T-cell (primary cell): ENCODE results near the gene DYRK3. TPM values are rescaled to one million over a fixed set of nuclear protein-coding genes. Genes with fewer than 3 reads are reported as not detected.

Source experiments
- ATAC-seq, 4 experiments: fragments of 200-7000 bp in 3 of 4; fragments of 150-1000 bp in 1 of 4; cut with Tn5 transposase; replicated peaks in 1 of 4; 1 replicate in 3 of 4; 2 replicates in 1 of 4; pipeline ENCODE4 v1.10.0; 2021; ENCODE audit warnings: moderate library complexity in 3 of 4, mild to moderate bottlenecking in 2 of 4, moderate number of reproducible peaks in 1 of 4
- CTCF ChIA-PET, 2 donors: fragments of 300-600 bp; sonication (Branson Sonifier 250); formaldehyde crosslinking; loops; one replicate each; lab custom pipeline; 2022; ENCODE audit warnings: antibody characterized with exemption in 2 of 2; lab: Charles Lee
- POLR2A ChIA-PET, 2 donors: fragments of 300-600 bp; sonication (Branson Sonifier 250); formaldehyde crosslinking; loops; one replicate each; lab custom pipeline; 2022; ENCODE audit warnings: antibody characterized with exemption in 2 of 2; lab: Charles Lee
- DNase-seq, 35 experiments: peaks; one replicate each; pipeline versions ENCODE4 v3.0.0 to v3.0.0-alpha.2; 2013 to 2023
- H3K27ac ChIP-seq: one replicate; pipeline ENCODE4 v1.5.1; 2013; ENCODE audit warnings: low read length
- H3K27me3 ChIP-seq, 2 experiments: replicated peaks in 1 of 2; 1 replicate in 1 of 2; 2 replicates in 1 of 2; pipeline versions ENCODE4 v1.6.1 to v1.7.0; 2013; ENCODE audit warnings: low read length in 1 of 2, mixed read lengths in 1 of 2; ENCODE audit not compliant: control insufficient read depth in 2 of 2, insufficient read depth in 2 of 2; ENCODE audit errors: extremely low read depth in 1 of 2
- H3K36me3 ChIP-seq, 2 donors: 1 replicate in 1 of 2; 2 replicates in 1 of 2; pipeline versions ENCODE4 v1.6.1 to v1.7.0; 2013; ENCODE audit warnings: low read length in 1 of 2; ENCODE audit not compliant: control insufficient read depth in 2 of 2, insufficient read depth in 1 of 2; ENCODE audit errors: extremely low read depth in 1 of 2
- H3K4me1 ChIP-seq, 2 experiments: 1 replicate in 1 of 2; 2 replicates in 1 of 2; pipeline versions ENCODE4 v1.6.1 to v1.7.0; 2013; ENCODE audit warnings: low read length in 2 of 2, mixed read lengths in 1 of 2; ENCODE audit not compliant: insufficient read depth in 2 of 2, control insufficient read depth in 1 of 2; ENCODE audit errors: extremely low read depth in 1 of 2
- H3K4me3 ChIP-seq, 2 donors: 1 replicate in 1 of 2; 2 replicates in 1 of 2; pipeline versions ENCODE4 v1.5.1 to v1.7.0; 2013; ENCODE audit warnings: mild to moderate bottlenecking in 2 of 2, low read length in 1 of 2, moderate library complexity in 1 of 2; ENCODE audit not compliant: control insufficient read depth in 1 of 2; ENCODE audit errors: extremely low read depth in 1 of 2
- H3K9me3 ChIP-seq: 2 replicates; pipeline ENCODE4 v1.7.0; 2013
- H3K27ac Mint-ChIP-seq, 2 donors: one replicate each; pipeline ENCODE4 v1.8.0; 2020 to 2021; ENCODE audit warnings: mild to moderate bottlenecking in 2 of 2, mixed read lengths in 2 of 2
- H3K27me3 Mint-ChIP-seq, 2 donors: one replicate each; pipeline ENCODE4 v1.8.0; 2021 to 2022; ENCODE audit warnings: mixed read lengths in 2 of 2
- H3K36me3 Mint-ChIP-seq: one replicate; pipeline ENCODE4 v1.8.0; 2021; ENCODE audit warnings: mixed read lengths
- H3K4me1 Mint-ChIP-seq, 3 donors: one replicate each; pipeline ENCODE4 v1.8.0; 2020 to 2022; ENCODE audit warnings: mixed read lengths in 3 of 3, mild to moderate bottlenecking in 1 of 3
- H3K4me3 Mint-ChIP-seq, 3 donors: one replicate each; pipeline ENCODE4 v1.8.0; 2020 to 2022; ENCODE audit warnings: mild to moderate bottlenecking in 3 of 3, mixed read lengths in 3 of 3, moderate library complexity in 3 of 3
- H3K9me3 Mint-ChIP-seq, 3 donors: one replicate each; pipeline ENCODE4 v1.8.0; 2020 to 2022; ENCODE audit warnings: mixed read lengths in 3 of 3
- WGBS: methylation state at CpG from one replicate; pipeline ENCODE4 v1.1.5; 2013; ENCODE audit warnings: missing lambda C conversion rate; ENCODE audit not compliant: insufficient coverage; 5-methylcytosine and 5-hydroxymethylcytosine counted together
- total RNA-seq, 35 experiments: library from RNA in 6 of 35; stranded (reverse) in 6 of 35; fragments of 120-200 nt in 1 of 35; gene quantifications; one replicate each; pipeline versions ENCODE4 v1.2.1 to v1.2.4 and lab custom pipeline; 2013 to 2026

DYRK3 gene
- total RNA-seq, 5 donors from 2014 or later (not counting 1 experiment from before 2014, with no cell fraction given): 0.73 to 2.0 (median 1.6) TPM

- Histone ChIP-seq H3K36me3 (no peaks in the 10 kb centered on the region), H3K4me3 (no peak overlapping the region), H3K27ac (no peak overlapping the region), H3K9me3 (no peaks in the 10 kb centered on the region), H3K4me1 (no peaks in the 10 kb centered on the region), H3K27me3 (no peaks in the 10 kb centered on the region)
- Mint-ChIP-seq H3K4me3 (no peak overlapping the region), H3K27ac (no peak overlapping the region), H3K27me3 (no peaks in the 10 kb centered on the region), H3K9me3 (no peaks in the 10 kb centered on the region), H3K36me3 (peaks cover 11% of the 10 kb centered on the region), H3K4me1 (no peaks in the 10 kb centered on the region)
- ChIA-PET CTCF (no interaction called here), POLR2A (no interaction called here)
- WGBS: no CpG with 5 or more reads among the region's 1 CpG
- no peak for ATAC-seq
- no peak for DNase-seq
Observed at GRCh38 chr1:206646504-206646903, 11.2 kb downstream of the DYRK3 start.

- Histone ChIP-seq H3K27ac (no peak overlapping the region), H3K4me3 (no peak overlapping the region), H3K4me1 (no peaks in the 10 kb centered on the region), H3K36me3 (no peaks in the 10 kb centered on the region), H3K9me3 (no peaks in the 10 kb centered on the region), H3K27me3 (no peaks in the 10 kb centered on the region)
- POLR2A ChIA-PET: no interaction called here
- no peaks in the 10 kb centered on the region for H3K27me3 Mint-ChIP-seq
- H3K4me1 Mint-ChIP-seq: no peaks in the 10 kb centered on the region
- CTCF ChIA-PET: interaction anchor here in 1 of 2 donors (0.5 to 1.0 kb wide), 2 partner anchors 14 kb away, joined by 3 read pairs; no protein-coding TSS in a partner anchor
- no peak overlapping the region for H3K27ac Mint-ChIP-seq
- no peak overlapping the region for H3K4me3 Mint-ChIP-seq
- peaks cover 11% of the 10 kb centered on the region for H3K36me3 Mint-ChIP-seq
- no peak for DNase-seq
- no peaks in the 10 kb centered on the region for H3K9me3 Mint-ChIP-seq
- no peak for ATAC-seq
Observed at GRCh38 chr1:206647224-206647623, 11.9 kb downstream of the DYRK3 start.

DNA sequence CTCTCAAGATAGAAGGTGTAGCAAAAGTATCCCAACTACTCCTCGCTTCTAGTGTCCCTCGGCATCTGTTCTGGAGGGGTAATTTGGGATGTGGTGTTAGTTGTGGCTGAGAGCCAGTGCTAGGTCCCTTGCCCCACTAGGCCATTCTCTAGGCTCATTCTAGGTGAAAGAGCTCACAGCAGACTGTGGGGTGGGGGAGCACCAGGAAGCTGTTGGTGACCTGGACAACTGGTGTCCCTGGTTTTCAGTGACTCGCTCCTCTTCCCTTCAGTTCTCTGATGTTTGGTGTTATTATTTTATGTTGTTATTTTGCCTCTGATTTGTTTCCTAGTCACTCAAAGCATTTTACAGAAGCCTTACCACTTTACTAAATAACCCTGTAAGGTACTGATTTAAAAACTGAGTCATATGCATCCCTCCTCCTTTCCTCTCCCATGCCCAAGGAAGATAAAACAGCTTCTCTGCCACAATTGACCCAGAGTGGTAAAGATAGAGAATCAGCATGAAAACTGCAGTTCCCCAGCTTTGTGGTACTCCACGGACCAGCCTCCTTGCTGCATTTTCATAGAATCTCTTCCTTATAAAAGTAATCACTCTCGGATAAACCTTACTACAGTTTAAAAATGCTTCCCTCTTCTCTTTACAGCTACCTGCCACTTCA, 14.1 kb downstream of the DYRK3 start:
- Histone ChIP-seq H3K36me3 (no peaks in the 10 kb centered on the region), H3K27ac (no peak overlapping the region), H3K4me3 (no peak overlapping the region), H3K27me3 (no peaks in the 10 kb centered on the region), H3K4me1 (no peaks in the 10 kb centered on the region), H3K9me3 (no peaks in the 10 kb centered on the region)
- ATAC-seq (no peak), DNase-seq (no peak)
- 85% methylated on average over 2 of the region's 5 CpGs for WGBS
- ChIA-PET POLR2A (interaction anchor here in 1 of 2 donors (0.6 kb wide), 1 partner anchor 37 kb away, joined by 3 read pairs; no protein-coding TSS in a partner anchor), CTCF (interaction anchor here (0.6 to 1.1 kb wide), 3 partner anchors 10 to 15 kb away, joined by 3 to 4 read pairs (median 3); no protein-coding TSS in a partner anchor)
- H3K27ac Mint-ChIP-seq: no peak overlapping the region
- H3K9me3 Mint-ChIP-seq: no peaks in the 10 kb centered on the region
- H3K4me3 Mint-ChIP-seq: no peak overlapping the region
- no peaks in the 10 kb centered on the region for H3K27me3 Mint-ChIP-seq
- peaks cover 11% of the 10 kb centered on the region for H3K36me3 Mint-ChIP-seq
- no peaks in the 10 kb centered on the region for H3K4me1 Mint-ChIP-seq

DNA sequence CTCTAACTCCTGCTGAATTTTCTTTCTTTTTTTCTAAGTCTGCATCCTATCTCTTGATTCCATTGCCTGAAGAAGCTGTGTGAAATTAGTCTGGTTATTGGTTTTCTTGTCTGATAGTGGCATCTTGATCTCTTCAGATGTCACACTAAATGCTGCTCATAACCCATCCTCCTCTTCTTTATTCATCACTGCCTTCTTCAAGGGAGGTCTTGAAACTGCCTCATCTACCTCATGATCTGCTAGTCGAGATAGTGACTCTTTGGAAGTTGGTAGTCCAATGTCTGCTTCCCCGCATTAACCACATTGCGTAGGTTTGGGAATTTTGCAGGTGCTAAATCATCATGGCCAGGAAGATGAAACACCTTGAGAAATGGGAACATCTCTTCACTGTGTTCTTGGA, 15.7 kb downstream of the DYRK3 start:
- Mint-ChIP-seq H3K36me3 (peaks cover 11% of the 10 kb centered on the region), H3K27ac (no peak overlapping the region), H3K4me1 (no peaks in the 10 kb centered on the region), H3K27me3 (no peaks in the 10 kb centered on the region), H3K9me3 (no peaks in the 10 kb centered on the region), H3K4me3 (no peak overlapping the region)
- Histone ChIP-seq H3K27me3 (peaks cover 0 to 6% of the 10 kb centered on the region in 2 experiments), H3K27ac (no peak overlapping the region), H3K4me3 (no peak overlapping the region), H3K9me3 (no peaks in the 10 kb centered on the region), H3K36me3 (no peaks in the 10 kb centered on the region), H3K4me1 (no peaks in the 10 kb centered on the region)
- ATAC-seq: no peak
- ChIA-PET CTCF (interaction anchor here in 1 of 2 donors (1.0 kb wide), 1 partner anchor 13 kb away, joined by 4 read pairs; no protein-coding TSS in a partner anchor), POLR2A (no interaction called here)
- WGBS: 90% methylated on average over 3 of the region's 3 CpGs
- no peak for DNase-seq

DNA sequence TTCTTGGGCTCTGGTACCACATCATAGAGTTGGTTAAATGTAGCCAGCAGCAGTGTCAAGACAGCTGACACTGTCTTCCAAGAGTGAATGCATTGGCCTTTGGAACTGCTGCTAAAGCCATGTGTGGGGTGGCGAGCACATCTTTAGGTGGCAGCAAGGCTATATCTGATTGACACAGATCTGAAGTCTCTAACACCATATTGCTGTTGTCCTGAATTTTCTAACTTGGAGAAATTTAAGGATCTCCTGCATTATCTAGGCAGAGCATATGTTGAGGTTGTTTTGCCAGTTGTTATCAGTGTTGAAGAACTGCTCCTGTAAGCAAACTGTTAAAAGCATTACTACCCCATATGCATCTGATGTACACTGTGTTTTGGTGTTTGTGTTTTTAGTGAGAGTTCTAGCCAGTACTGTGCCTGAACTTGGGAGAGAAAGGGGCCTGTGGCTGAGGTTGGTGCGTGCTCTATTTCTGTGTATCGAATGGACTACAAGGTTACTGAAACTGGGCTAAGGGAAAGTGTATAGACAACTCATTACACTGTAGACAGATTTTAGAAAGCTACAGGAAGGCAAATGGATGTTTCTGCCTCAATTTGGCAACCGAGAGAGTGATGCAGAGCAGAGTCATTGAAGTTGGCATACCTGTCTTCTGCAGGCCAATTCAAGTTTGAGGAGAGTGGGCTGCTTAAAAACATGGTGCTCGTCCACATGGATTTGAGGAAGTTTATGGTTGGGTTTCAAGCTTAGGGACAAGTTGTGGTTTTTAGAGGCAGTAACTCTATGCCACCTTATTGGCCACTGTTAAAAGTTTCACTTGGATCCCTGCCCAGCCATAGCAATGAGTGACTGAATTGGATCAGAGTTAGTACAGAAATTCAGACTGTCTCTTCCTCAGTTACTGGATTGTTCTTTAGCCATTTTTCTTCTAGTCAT, 16.9 kb downstream of the DYRK3 start:
- ATAC-seq (no peak), DNase-seq (no peak)
- Mint-ChIP-seq H3K36me3 (peaks cover 9% of the 10 kb centered on the region), H3K4me1 (no peaks in the 10 kb centered on the region), H3K4me3 (no peak overlapping the region), H3K27me3 (peaks cover 3 to 5% of the 10 kb centered on the region in 2 donors), H3K9me3 (no peaks in the 10 kb centered on the region), H3K27ac (no peak overlapping the region)
- ChIA-PET CTCF (interaction anchor here in 1 of 2 donors (1.0 kb wide), 1 partner anchor 11 kb away, joined by 4 read pairs; no protein-coding TSS in a partner anchor), POLR2A (no interaction called here)
- Histone ChIP-seq H3K4me1 (no peaks in the 10 kb centered on the region), H3K27ac (no peak overlapping the region), H3K4me3 (no peak overlapping the region), H3K27me3 (peaks cover 0 to 9% of the 10 kb centered on the region in 2 experiments), H3K9me3 (no peaks in the 10 kb centered on the region), H3K36me3 (no peaks in the 10 kb centered on the region)
- WGBS: 90% methylated on average over 2 of the region's 5 CpGs

DNA sequence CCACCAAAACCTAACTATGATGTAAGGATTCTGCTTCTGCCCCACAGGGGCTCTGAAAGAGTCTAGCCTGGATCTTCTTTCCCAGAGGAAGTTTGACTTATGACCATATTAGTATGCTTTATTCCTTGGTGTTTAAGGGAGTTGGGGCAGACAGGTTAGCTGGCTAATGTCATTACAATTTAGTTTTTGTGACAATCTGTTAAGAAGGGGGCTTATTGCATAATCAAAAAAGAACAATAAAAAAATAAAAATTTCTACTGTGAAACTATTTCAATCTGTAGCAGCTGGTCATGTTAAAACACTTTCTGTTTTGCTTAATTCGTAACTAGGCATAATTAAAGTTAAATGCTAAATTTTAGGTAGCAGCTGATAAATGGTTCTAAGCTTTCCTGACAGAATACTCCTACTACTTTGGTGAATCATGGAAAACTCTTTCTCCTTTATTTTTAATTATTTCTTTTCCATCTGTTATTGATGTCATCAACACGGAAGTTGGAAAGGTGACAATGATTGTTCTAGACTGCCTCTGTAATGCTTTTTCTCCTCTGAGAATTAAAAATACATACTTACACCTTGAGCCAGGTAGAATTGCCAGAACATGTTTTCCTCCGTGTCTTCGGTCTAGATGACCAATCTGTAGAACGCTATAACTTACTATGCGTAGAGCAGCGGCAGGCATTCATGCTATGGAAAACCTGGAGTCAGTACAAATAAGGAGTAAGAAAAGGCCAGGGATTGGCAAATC, 18.6 kb downstream of the DYRK3 start:
- ATAC-seq (no peak), DNase-seq (no peak)
- no peak overlapping the region for H3K27ac Mint-ChIP-seq
- Histone ChIP-seq H3K36me3 (no peaks in the 10 kb centered on the region), H3K4me1 (peaks cover 0 to 8% of the 10 kb centered on the region in 2 experiments), H3K27me3 (peaks cover 0 to 24% of the 10 kb centered on the region in 2 experiments), H3K9me3 (no peaks in the 10 kb centered on the region), H3K4me3 (no peak overlapping the region), H3K27ac (no peak overlapping the region)
- peaks cover 13 to 18% of the 10 kb centered on the region in 2 donors for H3K27me3 Mint-ChIP-seq
- 100% methylated on average over 4 of the region's 7 CpGs for WGBS
- CTCF ChIA-PET: no interaction called here
- peaks cover 0 to 5% (median 2%) of the 10 kb centered on the region in 3 donors for H3K4me1 Mint-ChIP-seq
- H3K9me3 Mint-ChIP-seq: no peaks in the 10 kb centered on the region
- H3K4me3 Mint-ChIP-seq: no peak overlapping the region
- POLR2A ChIA-PET: no interaction called here
- no peaks in the 10 kb centered on the region for H3K36me3 Mint-ChIP-seq
